ENCODE data around the gene GJB5. TPM values are rescaled to one million over a fixed set of nuclear protein-coding genes. Genes with fewer than 3 reads are reported as not detected.
A peak's percentile ranks its signal among the peaks of the same experiment; 100 is the strongest.
"Not testable (repeated sequence)": the region's sequence is repeated elsewhere in the genome, so short reads cannot be mapped to it uniquely, and the experiment has no call there.

GJB5 gene
- total RNA-seq: not detected

DNA sequence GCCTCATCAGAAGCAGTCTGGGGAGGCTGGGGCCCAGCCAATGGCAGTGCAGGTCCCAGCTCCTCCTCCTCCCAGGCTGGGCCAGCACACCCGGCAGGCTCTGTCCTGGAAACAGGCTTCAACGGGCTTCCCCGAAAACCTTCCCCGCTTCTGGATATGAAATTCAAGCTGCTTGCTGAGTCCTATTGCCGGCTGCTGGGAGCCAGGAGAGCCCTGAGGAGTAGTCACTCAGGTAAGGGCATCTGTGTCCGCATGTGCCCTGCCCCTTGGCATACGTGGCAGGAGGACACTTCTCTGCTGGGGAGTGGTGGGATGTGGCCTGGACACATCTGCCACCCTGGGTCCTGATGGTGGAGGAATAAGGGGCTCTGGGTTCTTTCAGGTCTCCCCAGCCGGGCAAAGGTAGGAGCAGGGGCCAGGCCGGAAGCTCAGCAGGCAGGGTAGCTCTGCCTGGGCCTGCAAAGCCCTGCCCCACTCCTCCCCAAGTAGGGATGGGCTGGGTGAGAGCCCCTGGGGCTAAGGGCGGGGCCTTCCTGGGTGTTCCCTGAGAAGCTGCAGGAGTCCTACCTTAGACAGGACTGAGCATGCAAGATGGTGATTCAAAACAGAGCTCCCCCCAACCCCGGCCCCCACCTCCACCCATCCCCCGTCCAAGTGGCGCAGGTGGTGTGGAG is at the start of gene GJB5:
TSS of gene GJB5 (plus strand) at position 84 of the 674 bp plus-strand sequence. CDS start 2,284 bp downstream, outside the sequence.
- DNase-seq: no peak

DNA sequence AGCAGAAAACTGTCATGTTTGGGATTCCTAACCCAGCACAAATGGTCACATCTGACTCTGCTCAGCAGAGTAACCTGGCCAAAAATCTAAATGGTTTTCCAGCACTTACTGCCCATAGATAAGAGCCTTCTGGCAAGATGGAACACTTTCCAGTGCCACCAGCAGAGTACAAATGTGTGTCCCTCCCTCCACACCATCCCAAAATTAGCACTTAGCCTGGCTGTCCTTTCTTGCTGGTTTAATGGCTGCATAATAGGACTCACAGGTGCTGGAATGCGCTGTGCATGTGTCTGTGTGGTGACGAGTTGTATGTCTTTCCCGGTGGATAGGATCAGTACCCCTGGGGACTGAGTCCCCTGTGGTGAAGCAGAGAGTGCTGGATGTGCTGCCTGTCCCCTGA is 49.8 kb upstream of the GJB5 start:
- no peak for DNase-seq

DNA sequence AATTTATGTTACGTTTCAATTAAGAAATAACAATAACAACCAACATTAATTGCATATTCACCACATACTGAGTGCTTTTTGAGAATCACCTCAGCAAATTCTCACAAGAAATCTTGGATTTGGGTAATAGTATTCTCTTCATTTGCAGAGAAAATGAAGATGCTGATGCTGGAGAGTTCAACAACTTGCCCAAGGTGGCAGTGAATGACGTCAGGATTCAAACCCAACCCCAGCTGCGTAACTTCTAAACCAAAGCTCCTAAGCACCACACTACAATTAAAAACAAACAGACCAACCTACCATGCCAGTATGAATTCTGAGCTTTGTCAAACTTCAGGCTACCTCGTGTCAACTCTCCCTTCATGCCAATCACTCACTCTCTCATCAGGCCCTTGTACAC is 46.7 kb upstream of the GJB5 start:
- DNase-seq: no peak

DNA sequence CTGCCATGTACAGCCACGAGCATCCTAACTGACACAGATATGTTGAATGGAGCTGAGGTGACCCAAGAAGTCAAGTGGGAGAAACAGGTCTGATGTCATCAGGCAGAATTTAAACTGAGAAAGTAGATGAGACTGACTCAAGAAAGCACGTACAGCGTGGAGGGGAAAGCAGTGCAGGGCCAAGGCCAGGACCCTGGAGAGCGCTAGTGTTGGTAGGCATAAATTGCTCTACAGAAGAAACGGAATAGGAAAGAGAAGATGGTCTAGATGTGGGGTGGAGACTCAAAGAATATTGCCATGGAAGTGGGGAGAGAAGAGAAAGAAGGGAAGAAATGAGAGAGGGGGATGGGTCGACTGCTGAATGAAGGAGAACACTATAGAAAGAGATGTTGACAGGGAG is 45.3 kb upstream of the GJB5 start:
- no peak for DNase-seq

- DNase-seq: no peak
These were observed 44.0 kb upstream of the GJB5 start for GRCh38 chr1:34710812-34711211.

- DNase-seq: no peak
These were observed 43.4 kb upstream of the GJB5 start for GRCh38 chr1:34711485-34711884.

DNA sequence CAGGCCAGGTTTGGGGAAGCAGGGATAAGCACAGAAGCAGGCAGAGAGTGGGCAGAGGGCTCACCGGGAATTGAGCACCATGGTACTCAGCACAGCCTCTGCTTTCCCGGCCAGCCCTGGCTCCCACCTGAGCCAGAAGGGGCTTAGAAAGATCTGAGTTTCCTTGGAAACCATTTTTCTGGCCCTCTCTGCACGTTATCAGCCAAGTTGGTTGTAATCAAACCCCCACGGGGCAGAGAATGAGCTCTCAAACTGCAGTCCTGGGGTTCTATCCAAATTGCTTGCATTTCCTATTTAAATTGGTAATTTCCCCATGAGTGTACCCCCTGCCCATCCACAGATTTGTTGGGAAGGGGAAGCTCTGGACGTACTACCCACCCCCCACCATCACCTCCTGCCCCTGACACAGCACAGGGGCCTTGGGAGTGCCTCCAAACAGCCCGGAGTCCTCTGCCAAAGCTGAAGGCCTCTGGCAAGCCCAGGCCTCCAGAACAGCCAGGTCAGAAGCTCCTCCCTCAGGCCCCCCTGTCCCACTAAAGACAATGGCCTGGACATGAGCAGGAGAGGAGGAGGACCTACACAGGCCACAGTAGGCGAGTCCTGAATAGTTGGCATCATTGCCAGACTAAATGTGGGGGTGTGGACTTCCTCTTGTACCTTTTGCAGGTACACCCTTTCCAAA is 42.7 kb upstream of the GJB5 start:
- DNase-seq: no peak

GRCh38 chr1:34713443-34713842 is 41.4 kb upstream of the GJB5 start:
- no peak for DNase-seq

DNA sequence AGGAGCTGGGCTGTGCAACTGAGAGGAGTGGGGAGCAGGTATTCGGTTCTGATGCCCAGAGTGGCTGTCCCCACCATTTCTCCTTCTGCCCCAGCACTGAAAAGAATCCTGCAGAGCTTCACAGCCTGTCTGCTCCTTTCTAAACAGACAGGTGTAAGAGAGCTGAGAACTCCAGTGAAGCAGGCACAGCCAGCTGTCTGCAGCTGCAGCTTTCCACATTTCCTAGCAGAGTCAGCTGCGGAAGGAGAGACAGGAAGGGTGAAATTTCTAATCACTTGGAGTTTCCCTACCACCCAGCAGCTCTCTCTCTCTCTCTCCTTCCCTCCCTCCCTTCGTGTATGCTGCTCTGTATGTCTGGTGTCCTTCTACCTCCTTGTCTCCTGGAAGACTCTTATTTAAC is 40.5 kb upstream of the GJB5 start:
- no peak for DNase-seq

- no peak for DNase-seq
These were observed 39.7 kb upstream of the GJB5 start for GRCh38 chr1:34715139-34715538.

DNA sequence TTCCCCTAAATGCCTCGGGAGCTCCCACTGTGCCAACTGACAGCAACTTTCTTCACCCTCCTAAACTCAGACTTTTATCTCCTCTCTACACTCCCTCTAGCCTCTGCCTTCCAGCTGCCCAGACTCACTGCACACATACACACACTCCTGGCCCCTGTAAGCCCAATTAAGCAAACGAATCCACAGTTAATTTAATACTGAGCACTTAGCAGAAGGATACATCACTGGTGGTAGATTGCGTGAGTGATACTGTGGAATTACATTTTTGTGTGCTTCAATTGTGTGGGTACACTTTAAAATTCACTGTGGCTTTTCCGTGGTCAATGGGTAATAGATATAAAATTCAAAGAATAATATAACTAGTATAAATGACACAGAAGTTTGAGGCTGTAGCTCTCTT is 33.6 kb upstream of the GJB5 start:
- DNase-seq: no peak

- no peak for DNase-seq
These were observed 33.0 kb upstream of the GJB5 start for GRCh38 chr1:34721646-34722355.

- no peak for DNase-seq
These were observed 28.0 kb upstream of the GJB5 start for GRCh38 chr1:34726861-34727260.

GRCh38 chr1:34730485-34730884 is 24.4 kb upstream of the GJB5 start:
- DNase-seq: no peak

DNA sequence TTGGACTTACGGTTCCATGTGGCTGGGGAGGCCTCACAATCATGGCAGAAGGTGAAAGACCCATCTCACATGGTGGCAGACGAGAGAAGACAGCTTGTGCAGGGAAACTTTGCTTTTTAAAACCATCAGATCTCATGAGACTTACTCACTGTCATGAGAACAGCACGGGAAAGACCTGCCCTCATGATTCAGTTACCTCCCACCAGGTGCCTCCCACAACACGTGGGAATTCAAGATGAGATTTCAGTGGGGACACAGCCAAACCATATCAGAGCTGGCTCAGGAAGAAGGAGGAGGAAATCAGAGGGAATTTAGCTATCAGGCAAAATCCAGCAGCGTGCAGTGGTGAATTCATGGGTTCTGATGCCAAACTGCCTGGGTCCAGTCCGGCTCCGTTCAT is 22.0 kb upstream of the GJB5 start:
- DNase-seq: not testable (repeated sequence)

DNA sequence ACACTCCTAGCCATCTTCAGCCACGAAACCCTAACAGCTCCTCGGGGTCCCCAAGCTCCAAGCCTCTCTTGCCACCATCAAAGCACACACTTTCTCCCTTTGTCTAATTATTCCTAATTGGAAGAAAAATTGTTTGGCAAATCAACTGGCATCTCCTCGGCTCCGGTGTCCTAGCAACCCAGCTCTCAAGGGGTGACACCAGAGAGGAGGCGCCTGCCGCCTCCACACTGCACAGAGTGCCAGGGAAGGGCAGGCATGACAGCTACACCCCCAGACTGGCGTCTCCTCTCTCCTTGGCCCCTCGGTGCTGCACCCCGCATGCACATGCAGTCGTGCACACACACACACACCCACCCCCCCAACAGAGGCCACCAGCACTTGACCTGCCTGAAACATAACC is 18.2 kb upstream of the GJB5 start:
- no peak for DNase-seq

GRCh38 chr1:34737236-34737635 is 17.6 kb upstream of the GJB5 start:
- not testable (repeated sequence) for DNase-seq

- DNase-seq: no peak
These were observed 15.2 kb upstream of the GJB5 start for GRCh38 chr1:34739613-34740012.

- DNase-seq: no peak
These were observed 14.5 kb upstream of the GJB5 start for GRCh38 chr1:34740161-34740868.

DNA sequence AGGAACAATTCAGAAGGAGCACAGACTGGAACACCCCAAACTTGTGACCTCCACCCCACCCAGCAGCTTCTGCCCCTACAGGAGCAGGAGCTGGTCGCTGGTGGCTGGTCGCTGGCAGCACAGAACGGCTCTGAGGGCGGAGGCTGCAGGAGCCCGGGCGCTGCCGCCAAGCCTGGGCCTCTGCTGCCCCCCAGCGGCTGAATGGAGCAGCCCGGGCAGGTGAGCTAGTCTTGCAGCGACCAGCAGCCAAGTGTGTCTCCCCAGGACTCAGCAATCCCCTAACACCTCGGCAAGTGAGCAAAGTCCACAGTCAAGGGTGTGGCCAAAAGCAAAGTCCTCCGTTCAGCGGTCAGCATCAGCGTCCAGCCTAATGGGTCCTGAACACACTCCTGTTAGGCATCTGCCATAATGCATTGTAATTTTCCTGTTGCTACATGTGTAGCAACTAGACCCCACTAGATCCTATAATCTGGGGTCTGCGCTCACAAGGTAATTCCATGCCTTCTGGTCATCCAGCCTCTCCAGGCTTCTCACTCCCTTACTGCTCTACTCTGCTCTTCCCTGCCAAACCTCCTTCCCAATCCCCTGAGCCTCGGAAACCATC is 12.1 kb upstream of the GJB5 start:
- DNase-seq: peak; percentile 63

- DNase-seq: no peak
These were observed 11.1 kb upstream of the GJB5 start for GRCh38 chr1:34743775-34744174.

DNA sequence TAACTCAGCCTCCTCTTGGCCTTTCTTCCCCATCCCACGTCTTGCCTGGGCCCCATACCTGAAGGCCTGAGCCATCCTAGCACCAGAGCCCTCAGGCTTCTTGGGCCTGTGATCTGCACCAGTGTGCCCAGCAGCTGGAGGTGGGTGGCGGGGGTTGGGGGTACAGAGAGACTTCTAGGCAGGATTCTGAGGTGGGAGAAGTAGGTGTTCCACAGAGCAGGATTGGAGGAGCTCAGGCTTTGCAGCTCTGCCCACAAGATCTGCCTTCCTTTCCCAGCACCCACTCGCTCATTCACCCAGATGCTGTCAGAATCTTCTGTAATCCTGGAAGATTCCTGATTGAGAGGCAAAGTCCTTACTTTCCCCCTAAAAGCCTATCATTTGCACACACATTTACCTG is 10.0 kb upstream of the GJB5 start:
- DNase-seq: no peak

DNA sequence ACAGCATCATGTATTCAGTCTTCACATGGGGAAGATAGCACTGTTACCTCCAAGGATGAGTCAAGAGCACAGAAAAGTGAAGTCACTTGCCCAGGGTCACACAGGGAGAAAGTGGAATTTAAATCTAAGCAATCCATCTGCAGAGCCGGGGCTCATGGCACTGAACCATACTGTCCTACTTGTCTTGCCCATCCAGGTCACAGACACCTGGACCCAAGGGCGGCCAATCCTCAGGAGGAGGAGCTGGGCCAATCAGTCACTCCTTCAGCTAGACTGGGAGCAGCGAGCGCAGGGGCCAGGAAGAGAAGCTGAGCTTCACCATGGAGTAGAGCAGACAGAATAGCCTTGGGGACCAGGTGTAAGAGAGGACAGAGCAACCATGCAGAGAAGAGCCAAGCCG is 9.2 kb upstream of the GJB5 start:
- no peak for DNase-seq
